ENCODE measurements around the gene M1AP. TPM values are rescaled to one million over a fixed set of nuclear protein-coding genes. Genes with fewer than 3 reads are reported as not detected.

The M1AP gene
- total RNA-seq, 1 donor from 2014 or later = 0.20 TPM

DNA sequence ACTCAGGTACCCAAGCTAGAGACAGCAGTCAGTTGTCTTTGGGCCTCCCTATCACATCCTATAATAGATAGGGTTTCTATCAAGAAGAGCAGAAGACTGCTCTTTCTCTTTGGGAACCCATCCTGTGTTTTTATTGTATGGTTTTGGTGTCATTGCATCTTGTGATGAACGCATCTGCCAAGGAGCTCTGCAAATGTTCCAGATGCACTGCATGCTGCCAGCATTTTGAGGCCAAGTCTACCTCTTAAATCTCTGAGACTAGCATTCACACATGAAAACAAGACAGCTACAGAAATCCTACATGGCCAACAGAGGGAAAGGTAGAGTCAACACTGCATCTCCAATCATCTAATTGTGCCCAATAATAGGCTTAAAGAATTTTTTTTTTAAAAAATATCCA lies 20.0 kb upstream of the M1AP start:
- Histone ChIP-seq H2AFZ (ENCODE audit: low read depth, low read length) (no peak overlapping the region), H3K4me3 (ENCODE audit: insufficient read depth, low read depth, low read length) (no peak overlapping the region), H3K4me2 (ENCODE audit: low read length) (no peak overlapping the region), H3K9me3 (ENCODE audit: insufficient read depth, low read depth, low read length) (no peaks in the 10 kb centered on the region), H3K9ac (ENCODE audit: low read length) (no peak overlapping the region), H3K27me3 (ENCODE audit: insufficient read depth, low read length) (no peaks in the 10 kb centered on the region), H3K27ac (ENCODE audit: low read depth, low read length) (no peak overlapping the region), H3K79me2 (ENCODE audit: insufficient read depth, low read length) (no peaks in the 10 kb centered on the region), H4K20me1 (ENCODE audit: insufficient read depth, low read length) (no peaks in the 10 kb centered on the region), H3K36me3 (ENCODE audit: insufficient read depth, low read length) (no peaks in the 10 kb centered on the region), H3K4me1 (ENCODE audit: insufficient read depth, low read length) (no peaks in the 10 kb centered on the region)
- TF ChIP-seq EZH2 (IDR thresholded peaks at IDR 0.05; ENCODE audit: insufficient read depth, low read length) = no peak
- TF ChIP-seq, protein P1, sequence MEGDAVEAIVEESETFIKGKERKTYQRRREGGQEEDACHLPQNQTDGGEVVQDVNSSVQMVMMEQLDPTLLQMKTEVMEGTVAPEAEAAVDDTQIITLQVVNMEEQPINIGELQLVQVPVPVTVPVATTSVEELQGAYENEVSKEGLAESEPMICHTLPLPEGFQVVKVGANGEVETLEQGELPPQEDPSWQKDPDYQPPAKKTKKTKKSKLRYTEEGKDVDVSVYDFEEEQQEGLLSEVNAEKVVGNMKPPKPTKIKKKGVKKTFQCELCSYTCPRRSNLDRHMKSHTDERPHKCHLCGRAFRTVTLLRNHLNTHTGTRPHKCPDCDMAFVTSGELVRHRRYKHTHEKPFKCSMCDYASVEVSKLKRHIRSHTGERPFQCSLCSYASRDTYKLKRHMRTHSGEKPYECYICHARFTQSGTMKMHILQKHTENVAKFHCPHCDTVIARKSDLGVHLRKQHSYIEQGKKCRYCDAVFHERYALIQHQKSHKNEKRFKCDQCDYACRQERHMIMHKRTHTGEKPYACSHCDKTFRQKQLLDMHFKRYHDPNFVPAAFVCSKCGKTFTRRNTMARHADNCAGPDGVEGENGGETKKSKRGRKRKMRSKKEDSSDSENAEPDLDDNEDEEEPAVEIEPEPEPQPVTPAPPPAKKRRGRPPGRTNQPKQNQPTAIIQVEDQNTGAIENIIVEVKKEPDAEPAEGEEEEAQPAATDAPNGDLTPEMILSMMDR (IDR thresholded peaks at IDR 0.05; ENCODE audit: insufficient read depth, low read depth, low read length) = no peak
- Mint-ChIP-seq H3K4me3 (ENCODE audit: unreplicated experiment) (no peak overlapping the region), H3K36me3 (ENCODE audit: low read depth, unreplicated experiment) (peaks cover 6% of the 10 kb centered on the region), H3K4me1 (ENCODE audit: low read depth, unreplicated experiment) (peaks cover 6% of the 10 kb centered on the region), H3K27ac (ENCODE audit: unreplicated experiment) (no peak overlapping the region), H3K9me3 (ENCODE audit: unreplicated experiment) (no peaks in the 10 kb centered on the region), H3K27me3 (ENCODE audit: low read depth, unreplicated experiment) (peaks cover 3% of the 10 kb centered on the region)
- FAIRE-seq (no peak), DNase-seq (ENCODE audit: low read depth) (no peak)

DNA sequence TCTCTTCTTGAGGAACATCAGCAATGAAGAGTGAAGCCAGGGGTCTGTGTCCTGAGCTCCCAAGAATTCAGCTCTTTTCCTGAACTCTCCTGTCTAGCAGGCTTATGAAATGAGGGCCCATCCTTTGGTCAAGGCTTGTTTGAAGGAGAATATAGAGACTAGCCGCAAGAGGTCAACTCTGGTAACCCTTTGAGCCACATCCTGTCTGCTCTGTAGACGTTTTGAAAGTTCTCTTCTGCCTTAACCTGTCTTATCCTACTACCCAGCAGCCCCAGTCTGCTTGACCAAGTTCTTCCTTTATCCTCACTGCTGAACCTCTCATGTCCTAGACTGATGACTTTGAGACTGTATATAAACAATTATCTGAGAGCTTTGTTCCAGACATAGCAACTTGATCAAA lies 11.3 kb upstream of the M1AP start:
- no peak overlapping the region for H3K27ac Mint-ChIP-seq (ENCODE audit: unreplicated experiment)
- H3K9me3 Mint-ChIP-seq (ENCODE audit: unreplicated experiment) = peaks cover 3% of the 10 kb centered on the region
- Histone ChIP-seq H3K9me3 (ENCODE audit: insufficient read depth, low read depth, low read length) (no peaks in the 10 kb centered on the region), H3K9ac (ENCODE audit: low read length) (no peak overlapping the region), H3K4me1 (ENCODE audit: insufficient read depth, low read length) (peaks cover 11% of the 10 kb centered on the region), H3K4me2 (ENCODE audit: low read length) (no peak overlapping the region), H3K79me2 (ENCODE audit: insufficient read depth, low read length) (no peaks in the 10 kb centered on the region), H3K36me3 (ENCODE audit: insufficient read depth, low read length) (no peaks in the 10 kb centered on the region), H3K27ac (ENCODE audit: low read depth, low read length) (no peak overlapping the region), H2AFZ (ENCODE audit: low read depth, low read length) (no peak overlapping the region), H3K4me3 (ENCODE audit: insufficient read depth, low read depth, low read length) (no peak overlapping the region), H4K20me1 (ENCODE audit: insufficient read depth, low read length) (no peaks in the 10 kb centered on the region), H3K27me3 (ENCODE audit: insufficient read depth, low read length) (no peaks in the 10 kb centered on the region)
- peaks cover 13% of the 10 kb centered on the region for H3K4me1 Mint-ChIP-seq (ENCODE audit: low read depth, unreplicated experiment)
- no peak for FAIRE-seq
- TF ChIP-seq, protein P1 (IDR thresholded peaks at IDR 0.05; ENCODE audit: insufficient read depth, low read depth, low read length) = no peak
- TF ChIP-seq EZH2 (IDR thresholded peaks at IDR 0.05; ENCODE audit: insufficient read depth, low read length) = no peak
- peaks cover 5% of the 10 kb centered on the region for H3K27me3 Mint-ChIP-seq (ENCODE audit: low read depth, unreplicated experiment)
- peaks cover 4% of the 10 kb centered on the region for H3K36me3 Mint-ChIP-seq (ENCODE audit: low read depth, unreplicated experiment)
- no peak overlapping the region for H3K4me3 Mint-ChIP-seq (ENCODE audit: unreplicated experiment)
- DNase-seq (ENCODE audit: low read depth) = no peak

DNA sequence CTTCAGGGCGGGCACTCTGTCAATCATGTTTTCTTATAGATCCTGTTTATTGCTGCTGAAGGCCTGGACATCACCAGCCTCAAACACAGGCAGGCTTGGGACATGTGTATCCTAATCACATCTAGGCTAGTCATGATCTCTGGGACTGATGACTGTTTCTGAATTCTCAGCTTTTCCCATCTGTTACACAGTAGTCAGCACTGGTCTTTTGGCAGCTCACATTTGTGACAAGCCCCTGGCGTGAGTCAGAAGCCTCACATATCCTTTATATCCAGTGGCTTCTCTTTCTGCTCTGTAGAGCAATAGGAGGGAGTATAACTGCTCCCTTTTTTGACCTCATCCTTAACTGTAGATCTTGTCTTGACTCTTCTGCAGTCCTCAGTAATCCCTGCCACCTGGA lies 10.4 kb upstream of the M1AP start:
- DNase-seq (ENCODE audit: low read depth) = peak; percentile 77
- no peak overlapping the region for H3K27ac ChIP-seq (ENCODE audit: low read depth, low read length)
- H2AFZ ChIP-seq (ENCODE audit: low read depth, low read length) = no peak overlapping the region
- H3K4me3 ChIP-seq (ENCODE audit: insufficient read depth, low read depth, low read length) = no peak overlapping the region
- Mint-ChIP-seq H3K4me1 (ENCODE audit: low read depth, unreplicated experiment) (peaks cover 13% of the 10 kb centered on the region), H3K9me3 (ENCODE audit: unreplicated experiment) (peaks cover 3% of the 10 kb centered on the region), H3K27me3 (ENCODE audit: low read depth, unreplicated experiment) (peaks cover 5% of the 10 kb centered on the region), H3K27ac (ENCODE audit: unreplicated experiment) (no peak overlapping the region), H3K4me3 (ENCODE audit: unreplicated experiment) (no peak overlapping the region), H3K36me3 (ENCODE audit: low read depth, unreplicated experiment) (peaks cover 4% of the 10 kb centered on the region)
- TF ChIP-seq EZH2 (IDR thresholded peaks at IDR 0.05; ENCODE audit: insufficient read depth, low read length) = no peak
- TF ChIP-seq, protein P1 (IDR thresholded peaks at IDR 0.05; ENCODE audit: insufficient read depth, low read depth, low read length) = no peak
- no peaks in the 10 kb centered on the region for H3K9me3 ChIP-seq (ENCODE audit: insufficient read depth, low read depth, low read length)
- FAIRE-seq = no peak
- no peaks in the 10 kb centered on the region for H4K20me1 ChIP-seq (ENCODE audit: insufficient read depth, low read length)
- H3K79me2 ChIP-seq (ENCODE audit: insufficient read depth, low read length) = no peaks in the 10 kb centered on the region
- no peak overlapping the region for H3K9ac ChIP-seq (ENCODE audit: low read length)
- no peaks in the 10 kb centered on the region for H3K36me3 ChIP-seq (ENCODE audit: insufficient read depth, low read length)
- no peak overlapping the region for H3K4me2 ChIP-seq (ENCODE audit: low read length)
- H3K4me1 ChIP-seq (ENCODE audit: insufficient read depth, low read length) = peaks cover 16% of the 10 kb centered on the region
- H3K27me3 ChIP-seq (ENCODE audit: insufficient read depth, low read length) = no peaks in the 10 kb centered on the region

All from astrocyte (in vitro differentiated cells and primary cell).